Metanephros (tissue), 1 donor: ENCODE results near the gene PSMB1. TPM values are rescaled to one million over a fixed set of nuclear protein-coding genes. Genes with fewer than 3 reads are reported as not detected.

ENCODE experiments used
- total RNA-seq: library from RNA; depleted of rRNA; stranded (reverse); fragments of >200 nt; gene quantifications from one replicate; pipeline ENCODE4 v1.2.3, GENCODE V29; 2014

Gene PSMB1
- 140 TPM for total RNA-seq

GRCh38 chr6:170552765-170553533 lies at the start of gene PSMB1:
PSMB1 (minus strand) TSS chr6:170553307; CDS start chr6:170553242, 65 bp downstream.

DNA sequence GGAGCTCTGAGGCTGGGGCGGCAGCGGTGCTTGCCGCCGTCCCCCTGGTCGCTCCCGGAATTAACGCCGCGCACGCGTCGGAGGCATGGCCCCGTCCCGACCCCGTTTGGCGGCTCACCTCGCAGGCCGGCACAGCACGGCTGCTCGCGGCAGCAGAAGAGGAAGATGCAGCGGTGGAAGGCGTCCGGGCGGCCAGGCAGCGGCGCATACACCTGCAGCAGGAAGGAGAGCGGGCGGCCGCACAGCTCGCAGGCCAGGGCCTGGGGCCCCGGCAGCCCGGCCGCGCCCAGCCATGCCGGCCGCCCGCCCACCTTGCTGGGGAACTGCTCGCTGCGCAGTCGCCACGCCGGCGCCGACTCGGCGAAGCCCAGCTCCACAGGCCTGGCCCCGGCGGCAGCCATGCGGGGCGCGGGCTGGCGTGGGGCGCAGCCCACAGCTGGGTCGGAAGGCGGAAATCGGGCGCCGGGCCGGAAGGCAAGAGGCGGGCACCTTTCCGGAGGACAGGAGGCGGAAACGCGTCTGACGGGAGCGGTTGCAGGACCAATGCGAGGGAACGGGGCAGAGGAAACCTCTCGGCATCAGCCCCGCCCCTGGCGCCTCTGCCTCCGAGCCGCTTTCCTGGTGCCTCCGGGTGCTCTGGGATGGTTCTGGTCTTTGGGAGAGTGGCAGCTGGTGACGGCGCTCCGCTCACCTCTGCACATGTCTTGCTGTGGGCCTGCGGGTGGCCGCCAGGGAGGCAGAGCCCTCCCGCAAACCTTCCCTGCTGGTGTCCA lies 31.3 kb upstream of the PSMB1 start, which contains the start of gene PDCD2:
Gene PDCD2, minus strand, starts transcription at position 457 of the 773 bp plus-strand sequence. Its CDS starts 56 bp downstream, at position 401.

DNA sequence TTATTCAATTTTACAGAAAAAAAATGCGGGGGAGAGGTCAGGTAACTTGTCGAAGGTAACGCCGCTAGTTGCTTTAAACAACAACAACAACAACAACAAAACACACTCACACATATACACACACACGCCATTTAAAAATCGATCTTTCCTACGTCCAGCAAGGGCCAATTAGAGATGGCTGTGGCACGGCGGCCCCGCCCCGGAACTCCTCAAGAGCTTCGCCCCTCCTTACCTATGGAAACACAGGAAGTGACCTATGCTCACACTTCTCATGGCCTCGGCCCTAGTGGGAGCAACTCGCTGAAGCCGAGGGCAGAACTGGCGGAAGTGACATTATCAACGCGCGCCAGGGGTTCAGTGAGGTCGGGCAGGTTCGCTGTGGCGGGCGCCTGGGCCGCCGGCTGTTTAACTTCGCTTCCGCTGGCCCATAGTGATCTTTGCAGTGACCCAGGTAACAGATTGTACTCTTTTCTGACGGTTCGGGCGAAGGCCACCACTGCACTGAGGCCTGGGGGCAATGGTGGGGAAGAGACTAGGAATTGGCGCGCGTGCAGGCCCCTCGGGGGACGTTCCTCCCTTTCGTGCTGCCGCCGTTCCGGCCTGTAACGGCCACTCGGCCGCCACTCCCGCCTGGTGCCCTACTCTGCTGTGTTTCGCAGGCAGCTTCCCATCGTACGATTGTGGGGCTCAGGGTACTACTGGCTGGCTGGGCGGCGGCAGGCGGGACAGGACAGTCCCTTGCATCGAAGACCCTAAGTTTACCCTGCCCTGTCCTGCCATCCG lies 1.1 kb upstream of the PSMB1 start, which contains the start of gene TBP:
Gene TBP, plus strand, starts transcription at position 357 of the 783 bp plus-strand sequence. CDS start 2,661 bp downstream, outside the sequence.

Other genes with a start within 250 kb of the PSMB1 start
- gene FAM120B, start 246.5 kb downstream of the PSMB1 start, total RNA-seq = 32.9 TPM
- 16.3 TPM for gene TBP, start 1.1 kb upstream of the PSMB1 start, total RNA-seq
- gene PDCD2, start 31.3 kb upstream of the PSMB1 start, total RNA-seq = 35.2 TPM